NT2/D1 (cell line): ENCODE measurements around the gene PLVAP.
A peak's percentile ranks its signal among the peaks of the same experiment; 100 is the strongest.

Experiments
- DNase-seq: peaks from one replicate; pipeline ENCODE4 v3.0.0-alpha.2; 2011; ENCODE audit warnings: low read depth, low spot score
- H3K27me3 ChIP-seq: 2 replicates; pipeline ENCODE4 v1.6.0; 2011; ENCODE audit warnings: mild to moderate bottlenecking; ENCODE audit not compliant: insufficient read length, insufficient read depth
- H3K36me3 ChIP-seq: 2 replicates; pipeline ENCODE4 v1.6.1; 2011; ENCODE audit warnings: mild to moderate bottlenecking, low read length, mixed read lengths; ENCODE audit not compliant: insufficient read depth, insufficient read length
- H3K4me1 ChIP-seq: 2 replicates; pipeline ENCODE4 v1.5.1; 2011; ENCODE audit not compliant: insufficient read depth, insufficient read length
- H3K4me3 ChIP-seq: 2 replicates; pipeline ENCODE4 v1.5.1; 2011; ENCODE audit warnings: low read depth; ENCODE audit not compliant: insufficient read length
- H3K9ac ChIP-seq: 2 replicates; pipeline ENCODE4 v1.6.0; 2011; ENCODE audit warnings: low read depth; ENCODE audit not compliant: insufficient read length
- H3K9me3 ChIP-seq: 2 replicates; pipeline ENCODE4 v1.5.1; 2011; ENCODE audit warnings: mild to moderate bottlenecking, low read length; ENCODE audit not compliant: insufficient read depth
- SUZ12 ChIP-seq: IDR thresholded peaks from 2 replicates; pipeline ENCODE4 v1.6.1; 2011; ENCODE audit not compliant: insufficient read length, insufficient read depth; ENCODE audit errors: extremely low read depth
- YY1 ChIP-seq: IDR thresholded peaks from 2 replicates; pipeline ENCODE4 v1.6.1; 2011; ENCODE audit not compliant: insufficient read length, insufficient read depth
- ZNF274 ChIP-seq: IDR thresholded peaks from 2 replicates; pipeline ENCODE4 v1.6.1; 2011; ENCODE audit warnings: mild to moderate bottlenecking, low read depth, low read length

The PLVAP gene

DNA sequence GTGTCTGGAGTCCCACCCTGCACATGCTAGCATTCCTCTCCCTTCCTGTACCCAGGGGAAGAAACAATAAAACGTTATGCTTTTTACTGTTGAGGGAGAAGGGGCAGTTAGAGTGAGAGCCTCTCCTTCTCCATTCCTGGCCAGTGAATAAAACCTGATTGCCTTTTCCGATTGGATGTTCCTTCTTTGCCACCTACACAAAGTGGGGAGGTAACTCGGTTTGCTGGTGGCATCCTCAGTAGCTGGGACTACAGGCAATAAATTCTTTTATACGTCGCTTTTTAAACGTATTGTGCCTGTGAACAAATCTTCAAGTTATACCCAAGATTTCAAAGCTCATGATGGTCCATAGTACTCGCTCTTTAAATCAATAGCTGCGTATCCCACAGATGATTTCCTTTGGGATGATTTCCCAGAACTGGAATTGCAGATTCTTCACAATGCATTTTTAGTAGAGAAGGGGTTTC, 42.0 kb upstream of the PLVAP start:
- Histone ChIP-seq H3K4me3 (peak overlapping the region; percentile 6), H3K4me1 (peaks cover 10% of the 10 kb centered on the region), H3K27me3 (peaks cover 8% of the 10 kb centered on the region), H3K9me3 (no peaks in the 10 kb centered on the region), H3K9ac (peak overlapping the region; percentile 45), H3K36me3 (peaks cover 11% of the 10 kb centered on the region)
- DNase-seq = no peak
- TF ChIP-seq ZNF274 (no peak), YY1 (no peak), SUZ12 (no peak)

DNA sequence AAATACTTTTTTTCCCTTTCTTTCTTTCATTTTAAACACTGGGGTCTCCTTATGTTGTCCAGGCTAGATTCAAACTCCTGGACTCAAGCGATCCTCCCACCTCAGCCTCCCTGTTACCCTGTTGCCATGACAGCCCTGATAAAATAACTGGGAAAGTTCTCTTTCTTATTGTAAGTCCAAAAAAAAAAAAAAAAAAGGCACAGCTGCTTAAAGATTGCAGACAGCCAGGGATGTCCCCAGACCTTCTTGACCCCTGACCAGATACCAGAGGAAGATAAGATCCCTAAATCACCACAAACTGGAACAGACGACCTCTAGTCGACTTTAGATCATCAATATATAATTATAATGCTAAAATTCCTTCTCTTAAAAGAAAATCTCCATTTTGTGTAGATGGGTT, 41.6 kb upstream of the PLVAP start:
- Histone ChIP-seq H3K36me3 (peaks cover 8% of the 10 kb centered on the region), H3K27me3 (peaks cover 8% of the 10 kb centered on the region), H3K4me3 (no peak overlapping the region), H3K9me3 (no peaks in the 10 kb centered on the region), H3K4me1 (peaks cover 6% of the 10 kb centered on the region), H3K9ac (peak overlapping the region; percentile 45)
- no peak for DNase-seq
- TF ChIP-seq SUZ12 = no peak
- TF ChIP-seq ZNF274 = no peak
- TF ChIP-seq YY1 = no peak

DNA sequence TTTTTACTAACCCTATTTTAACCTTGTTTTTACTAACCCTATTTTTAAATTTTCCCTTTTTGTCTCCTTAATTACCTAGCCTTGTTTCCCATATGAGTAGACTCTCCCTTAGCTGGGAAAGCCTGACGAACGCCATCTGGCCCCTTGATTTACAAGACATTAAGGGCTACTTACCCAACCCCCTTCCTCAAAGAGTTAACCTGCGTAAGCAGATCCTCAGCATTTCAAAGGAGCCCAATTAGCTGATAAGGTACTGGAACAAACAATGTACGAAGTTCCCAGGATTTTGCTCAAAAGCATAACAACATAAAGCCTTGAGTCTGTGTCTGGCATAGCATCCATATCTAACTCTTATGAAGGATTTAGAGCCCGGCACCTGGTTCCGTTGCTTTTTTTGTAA, 38.0 kb upstream of the PLVAP start:
- Histone ChIP-seq H3K9ac (peak overlapping the region; percentile 17), H3K4me1 (peaks cover 6% of the 10 kb centered on the region), H3K36me3 (peaks cover 4% of the 10 kb centered on the region), H3K4me3 (no peak overlapping the region), H3K27me3 (peaks cover under 1% of the 10 kb centered on the region), H3K9me3 (no peaks in the 10 kb centered on the region)
- no peak for TF ChIP-seq ZNF274
- TF ChIP-seq SUZ12 = no peak
- TF ChIP-seq YY1 = no peak
- DNase-seq = peak; percentile 94

DNA sequence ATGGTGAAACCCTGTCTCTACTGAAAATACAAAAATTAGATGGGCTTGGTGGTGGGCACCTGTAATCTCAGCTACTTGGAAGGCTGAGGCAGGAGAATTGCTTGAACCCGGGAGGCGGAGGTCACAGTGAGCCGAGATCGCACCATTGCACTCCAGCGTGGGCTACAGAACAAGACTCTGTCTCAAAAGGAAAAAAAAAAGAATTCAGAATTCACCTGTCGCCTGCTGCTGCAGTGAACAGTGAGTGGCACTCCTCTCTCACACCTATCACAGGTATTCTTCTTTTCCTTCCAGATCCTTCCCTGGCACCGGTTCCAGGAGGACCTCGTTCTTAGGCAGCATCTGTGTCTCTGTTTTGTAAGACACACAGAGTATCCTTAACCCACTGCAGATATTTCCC, 37.0 kb upstream of the PLVAP start:
- Histone ChIP-seq H3K4me3 (no peak overlapping the region), H3K9me3 (no peaks in the 10 kb centered on the region), H3K4me1 (peaks cover 6% of the 10 kb centered on the region), H3K9ac (no peak overlapping the region), H3K36me3 (peaks cover 4% of the 10 kb centered on the region), H3K27me3 (no peaks in the 10 kb centered on the region)
- TF ChIP-seq ZNF274 = no peak
- no peak for TF ChIP-seq YY1
- no peak for TF ChIP-seq SUZ12
- no peak for DNase-seq

DNA sequence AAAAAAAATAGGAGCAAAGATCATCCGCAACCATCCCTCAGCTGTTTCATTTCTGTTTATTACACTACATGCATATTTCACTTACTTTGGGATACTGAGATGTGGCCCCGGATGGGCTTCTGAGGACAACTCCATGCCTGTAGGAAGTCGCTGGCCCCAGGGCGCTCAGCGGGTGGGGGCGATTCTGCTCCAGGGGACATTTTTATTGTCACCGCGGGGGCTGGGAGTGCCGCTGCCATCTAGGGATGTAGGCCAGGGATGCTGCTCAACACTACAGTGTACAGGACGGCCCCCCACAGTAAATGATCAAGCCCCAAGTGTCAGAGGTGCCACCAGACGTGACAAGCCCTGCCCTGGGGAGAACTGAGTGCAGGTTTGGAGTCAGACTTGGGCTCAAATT, 34.7 kb upstream of the PLVAP start:
- H3K4me1 ChIP-seq = peaks cover 4% of the 10 kb centered on the region
- no peak overlapping the region for H3K9ac ChIP-seq
- no peak for DNase-seq
- no peaks in the 10 kb centered on the region for H3K9me3 ChIP-seq
- H3K4me3 ChIP-seq = no peak overlapping the region
- H3K27me3 ChIP-seq = no peaks in the 10 kb centered on the region
- H3K36me3 ChIP-seq = peaks cover 4% of the 10 kb centered on the region
- TF ChIP-seq YY1 (no peak), SUZ12 (no peak), ZNF274 (no peak)

DNA sequence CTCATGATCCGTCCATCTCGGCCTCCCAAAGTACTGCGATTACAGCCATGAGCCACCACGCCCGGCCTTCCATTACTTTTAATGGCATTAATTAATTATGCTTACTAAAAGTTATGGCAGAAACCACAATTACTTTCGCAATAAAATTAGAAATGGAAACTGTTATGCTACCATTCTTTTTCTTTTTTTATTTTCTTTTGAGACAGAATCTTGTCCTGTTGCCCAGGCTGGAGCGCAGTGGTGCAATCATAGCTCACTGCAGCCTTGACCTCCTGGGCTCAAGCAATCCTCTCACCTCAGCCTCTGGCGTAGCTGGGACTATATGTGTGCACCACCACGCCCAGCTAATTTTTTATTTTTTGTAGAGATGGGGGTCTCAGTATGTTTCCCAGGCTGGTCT, 32.8 kb upstream of the PLVAP start:
- no peak for TF ChIP-seq YY1
- no peak for TF ChIP-seq SUZ12
- TF ChIP-seq ZNF274 = no peak
- Histone ChIP-seq H3K9ac (no peak overlapping the region), H3K9me3 (no peaks in the 10 kb centered on the region), H3K36me3 (peaks cover 4% of the 10 kb centered on the region), H3K4me1 (peaks cover 4% of the 10 kb centered on the region), H3K27me3 (no peaks in the 10 kb centered on the region), H3K4me3 (no peak overlapping the region)
- no peak for DNase-seq

DNA sequence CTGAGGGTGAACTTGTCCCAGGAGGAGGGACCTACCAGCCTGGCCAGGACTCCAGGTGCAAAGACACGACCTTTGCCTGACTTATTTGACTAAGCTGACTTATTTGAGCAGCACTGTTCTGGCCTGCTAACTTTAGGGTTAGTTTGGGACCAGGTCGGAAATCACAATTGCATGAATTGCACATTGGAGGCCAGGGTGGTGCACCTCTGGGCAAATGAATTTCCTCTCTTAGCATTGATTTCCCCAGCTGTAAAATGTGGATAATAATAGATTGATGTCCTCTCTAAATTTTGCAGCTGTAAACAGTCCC, 29.7 kb upstream of the PLVAP start:
- TF ChIP-seq SUZ12 (no peak), YY1 (no peak), ZNF274 (no peak)
- no peak for DNase-seq
- Histone ChIP-seq H3K27me3 (no peaks in the 10 kb centered on the region), H3K36me3 (peaks cover 10% of the 10 kb centered on the region), H3K4me1 (peaks cover 6% of the 10 kb centered on the region), H3K9ac (peak overlapping the region; percentile 54), H3K9me3 (no peaks in the 10 kb centered on the region), H3K4me3 (peak overlapping the region; percentile 78)
